Caco-2 (cell line): ENCODE results near the gene SLC17A9. TPM values are rescaled to one million over a fixed set of nuclear protein-coding genes. Genes with fewer than 3 reads are reported as not detected.
A peak's percentile ranks its signal among the peaks of the same experiment; 100 is the strongest.

Experiments
- BruUV-seq: library from RNA; stranded (reverse); fragments of 400-500 nt; replicated peaks from 2 replicates; lab custom pipeline; 2021; lab: Mats Ljungman, UMichigan
- CTCF ChIA-PET: fragments of 300-600 bp; sonication (Branson Sonifier 250); formaldehyde crosslinking; loops from one replicate; lab custom pipeline; 2022; ENCODE audit warnings: antibody characterized with exemption; lab: Charles Lee
- POLR2A ChIA-PET: fragments of 300-600 bp; sonication (Branson Sonifier 250); formaldehyde crosslinking; loops from one replicate; lab custom pipeline; 2022; ENCODE audit warnings: antibody characterized with exemption; lab: Charles Lee
- DNase-seq, 2 experiments: peaks; one replicate each; pipeline versions ENCODE4 v3.0.0 to v3.0.0-alpha.2; 2020 to 2022
- H3K27me3 ChIP-seq: replicated peaks from 2 replicates; pipeline ENCODE4 v1.6.0; 2011; ENCODE audit warnings: low read length; ENCODE audit not compliant: control insufficient read depth, insufficient read depth
- H3K36me3 ChIP-seq: 2 replicates; pipeline ENCODE4 v1.5.1; 2011; ENCODE audit warnings: low read length; ENCODE audit not compliant: control insufficient read depth, insufficient read depth
- H3K4me1 ChIP-seq: fragments of 250-450 bp; sonication (Bioruptor Pico); 2 replicates; pipeline ENCODE4 v1.5.1; 2020; ENCODE audit warnings: mild to moderate bottlenecking
- H3K4me3 ChIP-seq: 2 replicates; pipeline ENCODE4 v1.5.1; 2011; ENCODE audit warnings: low read depth, mild to moderate bottlenecking, control low read depth, low read length
- H3K9me3 ChIP-seq: fragments of 250-450 bp; sonication (Bioruptor Pico); 2 replicates; pipeline ENCODE4 v1.5.1; 2020; ENCODE audit warnings: mild to moderate bottlenecking, moderate library complexity
- H3K27ac Mint-ChIP-seq: one replicate; pipeline ENCODE4 v1.8.0; 2022; ENCODE audit warnings: mixed read lengths; ENCODE audit not compliant: unreplicated experiment
- H3K27me3 Mint-ChIP-seq: one replicate; pipeline ENCODE4 v1.8.0; 2022; ENCODE audit warnings: mixed read lengths; ENCODE audit not compliant: insufficient read depth, unreplicated experiment
- H3K36me3 Mint-ChIP-seq: one replicate; pipeline ENCODE4 v1.8.0; 2022; ENCODE audit warnings: mild to moderate bottlenecking, mixed read lengths; ENCODE audit not compliant: insufficient read depth, unreplicated experiment
- H3K4me1 Mint-ChIP-seq: one replicate; pipeline ENCODE4 v1.8.0; 2022; ENCODE audit warnings: low read depth, mixed read lengths; ENCODE audit not compliant: unreplicated experiment
- H3K4me3 Mint-ChIP-seq: one replicate; pipeline ENCODE4 v1.8.0; 2022; ENCODE audit warnings: mild to moderate bottlenecking, moderate library complexity, mixed read lengths; ENCODE audit not compliant: unreplicated experiment
- H3K9me3 Mint-ChIP-seq: one replicate; pipeline ENCODE4 v1.8.0; 2022; ENCODE audit warnings: mixed read lengths; ENCODE audit not compliant: unreplicated experiment
- intact Hi-C: fragments of 100-400 bp; cut with micrococcal nuclease; formaldehyde crosslinking; loops from one replicate; pipeline ENCODE4 v1.10.0; 2022; ENCODE audit not compliant: unreplicated experiment
- total RNA-seq: library from RNA; stranded (reverse); gene quantifications from 2 replicates; pipeline ENCODE4 v1.2.3, GENCODE V29; 2022
- TF ChIP-seq, protein P1 (sequence below), 2 experiments: fragments of 200-600 bp in 1 of 2; IDR thresholded peaks; 1 replicate in 1 of 2; 2 replicates in 1 of 2; pipeline versions ENCODE4 v1.5.1 to v1.8.0; 2011 to 2022; ENCODE audit warnings: antibody characterized with exemption in 1 of 2, control low read depth in 1 of 2, inconsistent platforms in 1 of 2, low read depth in 1 of 2, low read length in 1 of 2, mild to moderate bottlenecking in 1 of 2, moderate library complexity in 1 of 2; ENCODE audit not compliant: insufficient read depth in 1 of 2, severe bottlenecking in 1 of 2, unreplicated experiment in 1 of 2

SLC17A9 gene
- total RNA-seq, 1 experiment from 2014 or later = 64.7 TPM

DNA sequence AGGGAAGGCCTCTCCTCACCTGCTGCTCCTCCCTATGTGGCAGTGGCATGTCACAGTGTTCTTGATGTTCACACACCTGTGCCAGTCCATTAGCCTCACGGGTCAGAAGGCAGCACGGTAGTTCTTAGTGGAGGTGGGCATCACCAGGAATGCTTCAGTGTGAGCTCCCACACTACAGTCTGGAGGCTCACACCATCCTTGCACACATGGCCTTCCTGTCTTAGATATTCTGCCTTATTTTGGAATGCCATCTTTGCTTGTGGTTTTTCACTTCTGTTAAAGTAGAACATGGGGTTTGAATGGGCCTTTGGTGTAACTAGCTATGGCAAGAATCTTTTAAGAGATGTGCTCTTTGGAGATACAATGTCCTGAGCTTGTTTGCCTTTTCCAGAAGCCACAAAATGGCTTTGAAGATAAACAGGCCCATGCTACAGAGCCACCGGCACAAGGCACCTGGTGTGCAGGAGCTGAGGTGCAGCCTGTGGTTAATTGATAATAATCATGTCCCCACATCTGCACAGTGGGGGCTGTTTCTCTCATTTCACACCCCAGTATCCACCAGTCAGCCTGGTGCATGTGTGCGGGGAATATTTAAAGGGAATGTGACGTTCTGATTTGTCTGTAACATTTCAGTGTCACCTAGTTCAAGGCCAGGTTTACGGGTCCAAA is 3.2 kb upstream of the SLC17A9 start:
- TF ChIP-seq, protein P1, sequence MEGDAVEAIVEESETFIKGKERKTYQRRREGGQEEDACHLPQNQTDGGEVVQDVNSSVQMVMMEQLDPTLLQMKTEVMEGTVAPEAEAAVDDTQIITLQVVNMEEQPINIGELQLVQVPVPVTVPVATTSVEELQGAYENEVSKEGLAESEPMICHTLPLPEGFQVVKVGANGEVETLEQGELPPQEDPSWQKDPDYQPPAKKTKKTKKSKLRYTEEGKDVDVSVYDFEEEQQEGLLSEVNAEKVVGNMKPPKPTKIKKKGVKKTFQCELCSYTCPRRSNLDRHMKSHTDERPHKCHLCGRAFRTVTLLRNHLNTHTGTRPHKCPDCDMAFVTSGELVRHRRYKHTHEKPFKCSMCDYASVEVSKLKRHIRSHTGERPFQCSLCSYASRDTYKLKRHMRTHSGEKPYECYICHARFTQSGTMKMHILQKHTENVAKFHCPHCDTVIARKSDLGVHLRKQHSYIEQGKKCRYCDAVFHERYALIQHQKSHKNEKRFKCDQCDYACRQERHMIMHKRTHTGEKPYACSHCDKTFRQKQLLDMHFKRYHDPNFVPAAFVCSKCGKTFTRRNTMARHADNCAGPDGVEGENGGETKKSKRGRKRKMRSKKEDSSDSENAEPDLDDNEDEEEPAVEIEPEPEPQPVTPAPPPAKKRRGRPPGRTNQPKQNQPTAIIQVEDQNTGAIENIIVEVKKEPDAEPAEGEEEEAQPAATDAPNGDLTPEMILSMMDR (IDR thresholded peaks at IDR 0.05; ENCODE audit: insufficient read depth in 1 of 2, low read depth in 1 of 2, low read length in 1 of 2, severe bottlenecking in 1 of 2, unreplicated experiment in 1 of 2) = no peak
- no peak overlapping the region for H3K4me3 ChIP-seq
- intact Hi-C loops = no loop called here
- BruUV-seq = no TSS peak
- CTCF ChIA-PET = interaction anchor here (1.2 kb wide), 1 partner anchor 23 kb away, joined by 3 read pairs; no protein-coding TSS in a partner anchor
- Mint-ChIP-seq H3K27me3 (no peaks in the 10 kb centered on the region), H3K27ac (peak overlapping the region; percentile 50), H3K36me3 (peaks cover 93% of the 10 kb centered on the region), H3K4me1 (peaks cover 14% of the 10 kb centered on the region), H3K9me3 (peaks cover 14% of the 10 kb centered on the region), H3K4me3 (no peak overlapping the region)
- peak in 1 of 2 experiments; percentile 27 for DNase-seq
- peaks cover 25% of the 10 kb centered on the region for H3K4me1 ChIP-seq
- no peaks in the 10 kb centered on the region for H3K9me3 ChIP-seq
- POLR2A ChIA-PET = interaction anchor here (1.2 kb wide), 1 partner anchor 12 kb away, joined by 9 read pairs; the partner anchor contains the start of gene GID8
- peaks cover 25% of the 10 kb centered on the region for H3K36me3 ChIP-seq
- H3K27me3 ChIP-seq = no peaks in the 10 kb centered on the region

DNA sequence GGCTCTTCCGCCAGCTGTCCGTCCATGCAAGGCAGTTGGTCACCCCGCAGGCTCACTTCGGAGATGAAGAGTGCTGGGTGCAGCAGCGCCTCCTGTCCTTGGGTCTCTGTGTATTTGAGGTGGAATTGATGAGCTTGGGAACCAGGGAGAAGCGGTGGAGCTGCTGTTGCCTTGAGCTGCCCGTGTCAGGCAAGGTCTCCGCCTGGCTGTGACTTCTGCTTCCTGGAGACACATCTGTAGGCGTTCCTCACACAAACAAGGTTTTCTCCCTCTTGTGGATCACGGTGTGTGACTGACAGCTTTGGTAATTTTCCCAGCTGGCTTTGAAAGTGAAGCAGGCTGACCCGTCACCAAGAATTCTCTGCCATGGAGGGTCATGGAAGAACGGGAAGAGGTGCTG is 2.5 kb upstream of the SLC17A9 start:
- no TSS peak for BruUV-seq
- H3K4me1 ChIP-seq = peaks cover 31% of the 10 kb centered on the region
- Mint-ChIP-seq H3K36me3 (peaks cover 90% of the 10 kb centered on the region), H3K4me3 (no peak overlapping the region), H3K4me1 (peaks cover 20% of the 10 kb centered on the region), H3K27ac (peak overlapping the region; percentile 40), H3K27me3 (no peaks in the 10 kb centered on the region), H3K9me3 (peaks cover 14% of the 10 kb centered on the region)
- H3K9me3 ChIP-seq = no peaks in the 10 kb centered on the region
- peaks cover 21% of the 10 kb centered on the region for H3K36me3 ChIP-seq
- ChIA-PET CTCF (interaction anchor here (0.7 to 1.2 kb wide), 2 partner anchors 23 to 49 kb away, joined by 3 to 4 read pairs; no protein-coding TSS in a partner anchor), POLR2A (interaction anchor here (1.2 kb wide), 1 partner anchor 12 kb away, joined by 9 read pairs; the partner anchor contains the start of gene GID8)
- H3K27me3 ChIP-seq = no peaks in the 10 kb centered on the region
- H3K4me3 ChIP-seq = no peak overlapping the region
- intact Hi-C loops = no loop called here
- TF ChIP-seq, protein P1 (IDR thresholded peaks at IDR 0.05; ENCODE audit: insufficient read depth in 1 of 2, low read depth in 1 of 2, low read length in 1 of 2, severe bottlenecking in 1 of 2, unreplicated experiment in 1 of 2) = no peak
- peak in 1 of 2 experiments; percentile 40 for DNase-seq

DNA sequence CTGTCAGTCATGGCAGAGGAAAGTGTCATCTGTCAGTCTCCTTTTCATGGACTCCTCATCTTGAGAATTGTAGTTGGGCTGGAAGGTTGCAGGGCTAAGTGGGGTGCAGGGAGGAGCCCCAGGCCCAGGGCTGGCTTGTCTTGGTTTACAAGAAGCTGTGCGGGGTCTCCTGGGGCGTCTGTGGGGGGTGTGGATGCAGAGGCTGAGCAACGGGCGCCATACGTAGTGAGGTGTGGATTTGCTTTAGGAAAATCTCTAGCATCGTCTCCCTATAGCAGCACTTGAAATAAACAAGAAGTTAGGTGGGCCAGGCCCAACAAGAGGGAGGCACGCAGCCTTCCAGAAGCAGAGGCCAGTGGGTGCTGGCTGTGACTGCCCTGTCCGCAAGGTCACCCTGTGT is 1.8 kb upstream of the SLC17A9 start:
- no peak for DNase-seq
- Mint-ChIP-seq H3K27ac (peak overlapping the region; percentile 93), H3K9me3 (peaks cover 14% of the 10 kb centered on the region), H3K4me3 (no peak overlapping the region), H3K36me3 (peaks cover 88% of the 10 kb centered on the region), H3K4me1 (peaks cover 23% of the 10 kb centered on the region), H3K27me3 (no peaks in the 10 kb centered on the region)
- no peak overlapping the region for H3K4me3 ChIP-seq
- H3K9me3 ChIP-seq = no peaks in the 10 kb centered on the region
- ChIA-PET POLR2A (interaction anchor here (1.2 kb wide), 1 partner anchor 13 kb away, joined by 9 read pairs; the partner anchor contains the start of gene GID8), CTCF (no interaction called here)
- intact Hi-C loops = no loop called here
- no peaks in the 10 kb centered on the region for H3K27me3 ChIP-seq
- BruUV-seq = no TSS peak
- peaks cover 18% of the 10 kb centered on the region for H3K36me3 ChIP-seq
- H3K4me1 ChIP-seq = peaks cover 39% of the 10 kb centered on the region
- TF ChIP-seq, protein P1 (IDR thresholded peaks at IDR 0.05; ENCODE audit: insufficient read depth in 1 of 2, low read depth in 1 of 2, low read length in 1 of 2, severe bottlenecking in 1 of 2, unreplicated experiment in 1 of 2) = no peak
